Tibial artery (tissue), 4 donors: ENCODE results near the gene COX6B2.

Experiments
- DNase-seq, 2 donors: peaks; one replicate each; pipeline ENCODE4 v3.0.0-alpha.2; 2019
- H3K27ac ChIP-seq, 2 donors: fragments of 200-600 bp; sonication (generic) in 1 of 2; 1 replicate in 1 of 2; 2 replicates in 1 of 2; pipeline ENCODE4 v1.5.1; 2018 to 2019; ENCODE audit warnings: mild to moderate bottlenecking in 1 of 2
- H3K27me3 ChIP-seq, 2 donors: fragments of 200-600 bp; sonication (generic) in 1 of 2; one replicate each; pipeline versions ENCODE4 v1.5.1 to v1.6.0; 2016 to 2019
- H3K36me3 ChIP-seq, 3 donors: fragments of 200-600 bp; sonication (generic) in 2 of 3; one replicate each; pipeline ENCODE4 v1.5.1; 2016 to 2019; ENCODE audit warnings: mild to moderate bottlenecking in 2 of 3
- H3K4me1 ChIP-seq, 4 donors: fragments of 200-600 bp; sonication (generic) in 2 of 4; 1 replicate in 3 of 4; 2 replicates in 1 of 4; pipeline ENCODE4 v1.5.1; 2016 to 2019
- H3K4me3 ChIP-seq, 2 donors: fragments of 200-600 bp; sonication (generic) in 1 of 2; 1 replicate in 1 of 2; 2 replicates in 1 of 2; pipeline ENCODE4 v1.5.1; 2018 to 2019; ENCODE audit warnings: mild to moderate bottlenecking in 2 of 2
- H3K9me3 ChIP-seq, 3 donors: fragments of 200-600 bp; sonication (generic) in 1 of 3; one replicate each; pipeline ENCODE4 v1.5.1; 2016 to 2019
- CTCF ChIP-seq, 2 experiments: fragments of 200-600 bp in 1 of 2; fragments of 450-650 bp in 1 of 2; IDR thresholded peaks; one replicate each; pipeline ENCODE4 v1.5.1; 2017 to 2019; ENCODE audit warnings: antibody characterized with exemption in 2 of 2, mild to moderate bottlenecking in 1 of 2, moderate library complexity in 1 of 2
- intact Hi-C: fragments of 100-400 bp; cut with DNase I; formaldehyde crosslinking; loops from one replicate; pipeline ENCODE4 v1.15.0; 2023; ENCODE audit warnings: low total_unique reads

COX6B2 gene

GRCh38 chr19:55389386-55390317, 35.1 kb upstream of the COX6B2 start:
- peaks cover 0 to 47% (median 34%) of the 10 kb centered on the region in 4 donors for H3K4me1 ChIP-seq
- TF ChIP-seq CTCF (IDR thresholded peaks at IDR 0.05), result no peak
- no peak overlapping the region for H3K4me3 ChIP-seq
- no peaks in the 10 kb centered on the region for H3K9me3 ChIP-seq
- intact Hi-C loops, result no loop called here
- H3K27me3 ChIP-seq, result no peaks in the 10 kb centered on the region
- no peak for DNase-seq
- H3K36me3 ChIP-seq, result peaks cover 4 to 61% (median 37%) of the 10 kb centered on the region in 3 donors
- H3K27ac ChIP-seq, result no peak overlapping the region

GRCh38 chr19:55387736-55388497, 33.4 kb upstream of the COX6B2 start:
- Histone ChIP-seq H3K4me3 (peak overlapping the region in 1 of 2 donors; percentile 93), H3K36me3 (peaks cover 4 to 60% (median 35%) of the 10 kb centered on the region in 3 donors), H3K4me1 (peaks cover 0 to 59% (median 46%) of the 10 kb centered on the region in 4 donors), H3K27ac (no peak overlapping the region), H3K27me3 (no peaks in the 10 kb centered on the region), H3K9me3 (no peaks in the 10 kb centered on the region)
- intact Hi-C loops, result no loop called here
- no peak for TF ChIP-seq CTCF (IDR thresholded peaks at IDR 0.05)
- DNase-seq, result no peak

- peaks cover 0 to 59% (median 47%) of the 10 kb centered on the region in 4 donors for H3K4me1 ChIP-seq
- intact Hi-C loops, result no loop called here
- H3K27me3 ChIP-seq, result no peaks in the 10 kb centered on the region
- peaks cover 4 to 46% (median 32%) of the 10 kb centered on the region in 3 donors for H3K36me3 ChIP-seq
- no peak for DNase-seq
- peak overlapping the region; percentile 78 to 93 for H3K4me3 ChIP-seq
- peak overlapping the region; percentile 85 to 94 for H3K27ac ChIP-seq
- H3K9me3 ChIP-seq, result no peaks in the 10 kb centered on the region
- TF ChIP-seq CTCF (IDR thresholded peaks at IDR 0.05), result no peak
These were observed 32.0 kb upstream of the COX6B2 start for GRCh38 chr19:55386493-55386971.

GRCh38 chr19:55385724-55386492, 31.4 kb upstream of the COX6B2 start, which contains the start of gene RPL28:
RPL28 (plus strand) TSS chr19:55385932; CDS start chr19:55386358, 426 bp downstream.
- intact Hi-C loops, result loop anchor here (2.0 kb wide), 1 partner anchor 47 kb away; the partner anchor contains the start of gene KMT5C
- Histone ChIP-seq H3K4me3 (peak within 1 kb of the TSS; percentile 78 to 93), H3K9me3 (no peaks in the 10 kb centered on the region), H3K27ac (peak within 1 kb of the TSS; percentile 85 to 94), H3K27me3 (no peaks in the 10 kb centered on the region), H3K36me3 (peaks cover 4 to 40% (median 32%) of the 10 kb centered on the region in 3 donors), H3K4me1 (peaks cover 0 to 59% (median 47%) of the 10 kb centered on the region in 4 donors)
- no peak for TF ChIP-seq CTCF (IDR thresholded peaks at IDR 0.05)
- DNase-seq, result peak; percentile 96 to 99
